GM04504 (cell line): ENCODE results near the gene SELENOM.
"Not testable (repeated sequence)": the region's sequence is repeated elsewhere in the genome, so short reads cannot be mapped to it uniquely, and the experiment has no call there.

Experiments
- DNase-seq: peaks from one replicate; pipeline ENCODE4 v3.0.0-alpha.2; 2012; ENCODE audit warnings: low read depth

SELENOM gene

DNA sequence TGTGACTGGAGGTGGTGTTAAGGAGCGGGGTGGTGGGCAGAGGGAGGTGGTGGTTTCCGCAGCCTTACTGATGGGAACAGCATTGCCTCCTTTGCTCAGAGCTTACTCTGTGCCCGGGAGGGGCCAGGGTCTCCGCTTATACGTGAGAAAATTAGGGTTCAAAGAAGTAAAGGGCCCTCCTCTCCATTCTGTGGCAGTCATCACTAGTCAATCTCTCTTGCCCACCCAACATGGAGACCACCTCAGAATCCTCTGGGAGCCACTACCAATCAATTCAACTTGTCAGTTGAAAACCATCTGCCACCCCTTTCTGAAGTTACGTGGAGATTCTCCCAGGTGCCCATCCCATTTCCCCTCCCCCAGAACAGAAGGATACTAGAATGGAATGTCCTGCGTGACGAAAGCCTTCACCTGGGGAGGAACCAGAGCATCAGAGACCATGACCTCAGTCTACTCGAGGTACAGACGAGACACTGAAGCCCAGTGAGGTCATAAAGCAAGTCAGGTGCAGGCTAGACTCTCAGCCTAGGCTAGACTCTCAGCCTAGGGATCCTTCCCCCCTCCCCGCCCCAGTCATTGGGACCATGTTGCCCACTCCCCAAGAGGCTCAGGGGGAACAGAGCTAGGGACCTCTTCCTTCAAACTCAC is 2.0 kb downstream of the SELENOM start:
- DNase-seq: no peak

- no peak for DNase-seq
Observed at GRCh38 chr22:31104869-31105268, 2.5 kb downstream of the SELENOM start.

GRCh38 chr22:31103899-31104694 is 3.3 kb downstream of the SELENOM start:
- DNase-seq: no peak

- DNase-seq: no peak
Observed at GRCh38 chr22:31103111-31103510, 4.3 kb downstream of the SELENOM start.

DNA sequence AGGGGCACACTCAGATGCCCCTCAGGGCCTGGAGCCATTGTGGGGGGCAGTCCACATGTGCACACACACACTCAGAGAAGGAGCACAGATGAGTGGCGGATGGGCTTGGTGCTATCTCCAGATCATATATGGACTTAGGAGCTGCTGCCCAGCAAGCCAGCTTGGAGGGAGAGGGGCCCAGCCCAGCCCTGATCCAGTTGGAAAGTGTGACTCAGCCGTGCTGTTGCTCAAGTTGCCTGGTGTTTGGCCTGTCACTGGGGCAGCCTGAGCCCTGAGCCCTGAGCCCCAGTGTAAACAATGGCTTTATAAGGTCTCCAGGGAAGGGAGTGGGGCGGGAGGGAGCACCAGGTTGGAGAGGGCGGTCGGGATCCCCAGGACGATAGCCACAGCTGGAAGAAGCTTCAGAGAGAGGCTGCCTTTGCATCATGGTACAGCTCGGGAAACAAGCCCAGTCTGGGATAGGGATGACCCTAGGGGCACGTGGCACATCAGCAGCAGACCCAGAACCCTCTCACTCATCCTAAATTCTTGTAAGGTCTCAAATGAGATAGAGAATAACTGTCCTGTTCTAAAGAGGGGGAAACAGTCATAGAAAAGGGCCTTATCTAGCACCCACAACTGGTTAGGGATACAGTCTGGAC is 4.8 kb downstream of the SELENOM start:
- peak; percentile 95 for DNase-seq

- DNase-seq: no peak
Observed at GRCh38 chr22:31100762-31101525, 6.4 kb downstream of the SELENOM start.

GRCh38 chr22:31099841-31100761 is 7.3 kb downstream of the SELENOM start:
- no peak for DNase-seq

GRCh38 chr22:31099386-31099785 is 8.0 kb downstream of the SELENOM start:
- no peak for DNase-seq

- DNase-seq: no peak
Observed at GRCh38 chr22:31098632-31099110, 8.7 kb downstream of the SELENOM start.

- DNase-seq: no peak
Observed at GRCh38 chr22:31097941-31098631, 9.3 kb downstream of the SELENOM start.

DNA sequence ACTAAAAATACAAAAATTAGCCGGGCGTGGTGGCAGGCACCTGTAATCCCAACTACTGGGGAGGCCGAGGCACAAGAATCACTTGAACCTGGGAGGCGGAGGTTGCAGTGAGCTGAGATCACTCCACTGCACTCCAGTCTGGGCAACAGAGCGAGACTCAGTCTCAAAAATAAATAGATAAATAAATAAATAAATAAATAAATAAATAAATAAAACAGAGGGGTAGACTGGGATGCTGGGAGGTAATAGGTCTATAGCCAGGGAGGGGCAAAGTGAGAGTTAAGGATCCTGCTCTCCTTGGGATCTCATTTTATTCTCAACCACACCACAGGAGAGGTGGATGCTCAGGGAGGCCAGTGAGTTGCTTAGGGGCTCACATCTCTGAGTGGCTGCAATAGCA is 9.8 kb downstream of the SELENOM start:
- DNase-seq: not testable (repeated sequence)

DNA sequence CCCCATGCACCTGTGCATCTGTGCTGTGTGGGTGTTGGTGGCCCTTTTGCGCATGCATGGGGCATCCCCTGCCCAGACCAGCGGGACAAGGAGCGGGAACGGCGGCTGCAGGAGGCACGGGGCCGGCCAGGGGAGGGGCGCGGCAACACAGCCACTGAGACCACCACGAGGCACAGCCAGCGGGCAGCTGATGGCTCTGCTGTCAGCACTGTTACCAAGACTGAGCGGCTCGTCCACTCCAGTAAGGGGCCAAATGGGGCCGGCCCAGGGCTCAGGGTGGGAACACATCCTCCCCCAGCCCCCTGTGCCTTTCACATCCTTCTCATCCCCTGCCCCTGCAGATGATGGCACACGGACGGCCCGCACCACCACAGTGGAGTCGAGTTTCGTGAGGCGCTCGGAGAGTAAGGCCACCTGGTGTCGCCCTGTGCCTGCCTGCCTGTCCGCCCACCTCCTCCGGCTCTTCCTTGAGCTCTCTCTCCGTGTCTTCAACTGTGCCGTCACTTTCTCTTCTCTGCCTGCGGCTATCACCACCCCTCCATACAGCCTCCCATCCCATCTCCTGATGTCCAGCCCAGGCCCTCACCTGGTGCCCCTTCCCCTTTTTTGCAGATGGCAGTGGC is 10.6 kb downstream of the SELENOM start:
- no peak for DNase-seq

DNA sequence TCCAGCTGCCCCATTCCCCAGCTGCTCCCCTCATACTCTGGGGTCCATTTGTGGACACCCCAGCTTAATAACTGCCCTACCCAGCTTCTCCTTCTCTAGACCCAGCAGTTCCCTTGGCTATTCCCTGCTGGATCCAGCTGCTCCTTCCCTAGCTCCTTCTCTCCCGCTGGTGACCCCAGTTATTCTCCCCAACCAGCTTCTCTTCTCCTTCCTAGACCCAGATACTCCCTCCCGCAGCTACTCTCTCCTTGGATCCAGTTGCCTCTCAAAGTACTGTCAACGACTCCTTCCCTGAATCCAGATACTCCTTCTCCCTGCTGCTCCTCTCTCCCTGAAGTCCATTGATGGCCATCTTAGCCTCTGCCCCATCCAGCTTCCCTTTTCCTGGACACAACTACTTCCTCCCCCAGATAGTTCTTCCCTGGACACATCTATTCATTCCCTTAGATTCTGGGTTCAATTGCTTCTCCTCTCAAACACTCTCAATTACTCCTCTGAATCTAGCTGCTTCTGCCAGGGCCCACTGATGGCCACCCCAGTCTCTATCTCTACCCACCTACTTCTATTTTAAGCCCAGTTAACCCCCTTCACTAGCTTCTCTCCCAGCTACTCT is 11.6 kb downstream of the SELENOM start:
- DNase-seq: no peak

GRCh38 chr22:31094741-31095140 is 12.6 kb downstream of the SELENOM start:
- no peak for DNase-seq

DNA sequence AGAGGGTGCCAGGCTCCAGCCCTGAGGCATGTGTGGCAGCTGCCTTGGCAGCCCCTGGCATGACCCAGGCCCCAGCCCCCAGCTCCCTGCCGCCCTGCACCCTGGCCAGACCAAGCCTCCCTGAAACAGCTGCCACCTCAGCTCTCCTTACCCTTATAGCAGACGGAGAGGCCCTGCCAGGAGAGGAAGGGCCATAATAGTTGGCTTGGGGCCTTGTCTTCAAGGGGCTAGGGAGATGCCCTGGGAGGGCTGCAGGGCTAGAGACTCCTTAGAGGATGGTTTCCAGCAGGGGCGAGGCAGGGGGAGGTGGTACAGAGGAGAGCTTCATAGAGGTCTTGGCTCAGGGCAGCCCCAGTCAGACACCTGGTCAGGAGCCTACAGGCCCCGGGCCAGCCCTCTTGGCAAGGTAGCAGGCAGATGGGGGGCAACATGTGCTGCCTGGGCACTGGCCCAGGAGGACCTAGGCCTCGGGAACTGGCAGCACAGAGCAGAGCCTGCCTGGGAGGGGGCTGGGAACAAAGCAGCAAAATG is 13.3 kb downstream of the SELENOM start:
- no peak for DNase-seq

GRCh38 chr22:31093086-31093850 is 14.1 kb downstream of the SELENOM start:
- DNase-seq: no peak

- no peak for DNase-seq
Observed at GRCh38 chr22:31092161-31092560, 15.2 kb downstream of the SELENOM start.

- no peak for DNase-seq
Observed at GRCh38 chr22:31091106-31091975, 16.0 kb downstream of the SELENOM start.
